OCI-M2 (cell line): Measurements from ENCODE around the gene NCLN.
"Not testable (repeated sequence)": the region's sequence is repeated elsewhere in the genome, so short reads cannot be mapped to it uniquely, and the experiment has no call there.

ENCODE experiments used
- DNase-seq: peaks from one replicate; lab custom pipeline; 2025; ENCODE audit not compliant: unreplicated experiment; lab: John Stamatoyannopoulos, UW

The NCLN gene

GRCh38 chr19:3154447-3154846 is 31.3 kb upstream of the NCLN start:
- not testable (repeated sequence) for DNase-seq

GRCh38 chr19:3154957-3155736 is 30.6 kb upstream of the NCLN start:
- DNase-seq: no peak

- no peak for DNase-seq
Observed at GRCh38 chr19:3157096-3157845, 28.5 kb upstream of the NCLN start.

- no peak for DNase-seq
Observed at GRCh38 chr19:3159565-3159964, 26.2 kb upstream of the NCLN start.

GRCh38 chr19:3160219-3160618 is 25.5 kb upstream of the NCLN start:
- DNase-seq: no peak

- no peak for DNase-seq
Observed at GRCh38 chr19:3161453-3161852, 24.3 kb upstream of the NCLN start.

- DNase-seq: no peak
Observed at GRCh38 chr19:3162418-3163229, 23.1 kb upstream of the NCLN start.

- DNase-seq: no peak
Observed at GRCh38 chr19:3163230-3163886, 22.4 kb upstream of the NCLN start.

- DNase-seq: no peak
Observed at GRCh38 chr19:3163943-3164342, 21.8 kb upstream of the NCLN start.

- no peak for DNase-seq
Observed at GRCh38 chr19:3167533-3168272, 18.0 kb upstream of the NCLN start.

GRCh38 chr19:3171894-3172672 is 13.6 kb upstream of the NCLN start:
- DNase-seq: no peak

- DNase-seq: not testable (repeated sequence)
Observed at GRCh38 chr19:3172673-3173000, 13.1 kb upstream of the NCLN start.

GRCh38 chr19:3175781-3176714 is 9.7 kb upstream of the NCLN start:
- DNase-seq: no peak

GRCh38 chr19:3176715-3177501 is 8.8 kb upstream of the NCLN start:
- no peak for DNase-seq

- no peak for DNase-seq
Observed at GRCh38 chr19:3178377-3178972, 7.3 kb upstream of the NCLN start, which contains the start of gene S1PR4. Gene S1PR4 (plus strand): TSS chr19:3178769. CDS start chr19:3178793, 24 bp downstream.

- DNase-seq: no peak
Observed at GRCh38 chr19:3178973-3179738, 6.6 kb upstream of the NCLN start.
